GF-D8 (cell line): ENCODE results near the gene AGTRAP.
A peak's percentile ranks its signal among the peaks of the same experiment; 100 is the strongest.

Experiments used
- DNase-seq: peaks from one replicate; lab custom pipeline; 2025; lab: John Stamatoyannopoulos, UW

AGTRAP gene

GRCh38 chr1:11735531-11735853 lies 444 bp upstream of the AGTRAP start:
- DNase-seq: no peak

GRCh38 chr1:11736746-11737639 lies 1.1 kb downstream of the AGTRAP start:
- DNase-seq: peak; percentile 97

GRCh38 chr1:11738096-11738495 lies 2.2 kb downstream of the AGTRAP start:
- DNase-seq: no peak

- DNase-seq: peak; percentile 65
These were observed 2.8 kb downstream of the AGTRAP start for GRCh38 chr1:11738783-11739182.

GRCh38 chr1:11740258-11741192 lies 4.6 kb downstream of the AGTRAP start:
- DNase-seq: peak; percentile 93

- no peak for DNase-seq
These were observed 5.5 kb downstream of the AGTRAP start for GRCh38 chr1:11741482-11741881.

GRCh38 chr1:11741919-11742558 lies 6.1 kb downstream of the AGTRAP start:
- no peak for DNase-seq

GRCh38 chr1:11744287-11744686 lies 8.4 kb downstream of the AGTRAP start:
- no peak for DNase-seq

- no peak for DNase-seq
These were observed 10.2 kb downstream of the AGTRAP start for GRCh38 chr1:11746092-11746491.

GRCh38 chr1:11746795-11747487 lies 11.0 kb downstream of the AGTRAP start:
- DNase-seq: no peak

GRCh38 chr1:11748294-11749202 lies 12.6 kb downstream of the AGTRAP start:
- DNase-seq: no peak

GRCh38 chr1:11749203-11749689 lies 13.3 kb downstream of the AGTRAP start:
- peak; percentile 10 for DNase-seq

GRCh38 chr1:11749996-11750395 lies 14.1 kb downstream of the AGTRAP start:
- DNase-seq: no peak

GRCh38 chr1:11751087-11751486 lies 15.2 kb downstream of the AGTRAP start:
- DNase-seq: no peak

- no peak for DNase-seq
These were observed 16.6 kb downstream of the AGTRAP start for GRCh38 chr1:11752359-11753088.

GRCh38 chr1:11753555-11754208 lies 17.7 kb downstream of the AGTRAP start:
- DNase-seq: no peak

GRCh38 chr1:11757047-11757446 lies 21.1 kb downstream of the AGTRAP start:
- no peak for DNase-seq

- no peak for DNase-seq
These were observed 23.9 kb downstream of the AGTRAP start for GRCh38 chr1:11759791-11760190.

- no peak for DNase-seq
These were observed 25.3 kb downstream of the AGTRAP start for GRCh38 chr1:11761285-11761684.
